Endothelial cell of coronary artery (primary cell): ENCODE measurements around the gene HOXA4. TPM values are rescaled to one million over a fixed set of nuclear protein-coding genes. Genes with fewer than 3 reads are reported as not detected.

Experiments
- total RNA-seq: library from RNA; depleted of rRNA; stranded (reverse); fragments of >200 nt; gene quantifications from 2 replicates; pipeline ENCODE4 v1.2.3, GENCODE V29; 2014

HOXA4 gene
- total RNA-seq: 0.18 and 0.85 TPM in 2 replicates

DNA sequence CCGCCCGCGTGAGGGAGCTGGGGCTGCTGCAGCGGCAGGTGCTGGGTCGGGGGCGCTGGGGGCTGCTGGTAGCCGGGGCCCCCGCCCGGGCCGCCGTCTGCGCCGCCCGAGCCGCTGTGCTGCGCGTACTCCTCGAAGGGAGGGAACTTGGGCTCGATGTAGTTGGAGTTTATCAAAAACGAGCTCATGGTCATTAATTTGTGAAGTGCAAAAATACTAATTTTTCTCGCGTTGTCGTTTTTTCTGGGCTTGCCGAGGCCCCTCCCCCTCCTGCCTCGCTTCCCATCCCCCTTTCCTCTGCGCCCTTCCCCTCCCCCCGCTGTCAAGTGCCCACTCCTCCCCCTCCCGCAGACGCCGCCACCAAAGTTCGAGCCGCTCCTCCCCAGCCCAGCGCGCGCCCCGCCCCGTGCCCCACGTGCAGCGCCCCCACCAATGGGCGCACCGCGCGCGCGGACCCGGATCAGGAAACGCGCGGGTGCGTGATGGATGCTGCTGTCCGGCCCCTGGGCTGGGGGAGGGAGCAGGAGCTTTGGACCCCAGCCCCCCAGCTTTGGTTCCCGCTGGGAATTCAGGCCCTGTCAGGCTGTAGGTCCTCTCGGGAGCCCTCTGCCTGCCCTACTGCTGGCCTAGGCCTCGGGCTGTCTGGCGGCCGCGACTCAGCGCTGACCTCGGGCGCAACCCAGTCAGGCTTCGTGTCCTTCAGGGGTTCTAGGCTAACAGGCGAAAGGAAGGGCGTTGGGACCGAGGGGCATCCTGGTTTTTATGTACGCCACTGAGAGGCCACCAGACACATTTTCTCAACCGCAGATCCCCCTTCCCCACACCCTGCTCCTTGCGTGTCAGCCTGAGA is at the start of gene HOXA4:
Gene HOXA4 (minus strand): TSS at position 218 of the 850 bp plus-strand sequence. CDS start 24 bp downstream, at position 194.

DNA sequence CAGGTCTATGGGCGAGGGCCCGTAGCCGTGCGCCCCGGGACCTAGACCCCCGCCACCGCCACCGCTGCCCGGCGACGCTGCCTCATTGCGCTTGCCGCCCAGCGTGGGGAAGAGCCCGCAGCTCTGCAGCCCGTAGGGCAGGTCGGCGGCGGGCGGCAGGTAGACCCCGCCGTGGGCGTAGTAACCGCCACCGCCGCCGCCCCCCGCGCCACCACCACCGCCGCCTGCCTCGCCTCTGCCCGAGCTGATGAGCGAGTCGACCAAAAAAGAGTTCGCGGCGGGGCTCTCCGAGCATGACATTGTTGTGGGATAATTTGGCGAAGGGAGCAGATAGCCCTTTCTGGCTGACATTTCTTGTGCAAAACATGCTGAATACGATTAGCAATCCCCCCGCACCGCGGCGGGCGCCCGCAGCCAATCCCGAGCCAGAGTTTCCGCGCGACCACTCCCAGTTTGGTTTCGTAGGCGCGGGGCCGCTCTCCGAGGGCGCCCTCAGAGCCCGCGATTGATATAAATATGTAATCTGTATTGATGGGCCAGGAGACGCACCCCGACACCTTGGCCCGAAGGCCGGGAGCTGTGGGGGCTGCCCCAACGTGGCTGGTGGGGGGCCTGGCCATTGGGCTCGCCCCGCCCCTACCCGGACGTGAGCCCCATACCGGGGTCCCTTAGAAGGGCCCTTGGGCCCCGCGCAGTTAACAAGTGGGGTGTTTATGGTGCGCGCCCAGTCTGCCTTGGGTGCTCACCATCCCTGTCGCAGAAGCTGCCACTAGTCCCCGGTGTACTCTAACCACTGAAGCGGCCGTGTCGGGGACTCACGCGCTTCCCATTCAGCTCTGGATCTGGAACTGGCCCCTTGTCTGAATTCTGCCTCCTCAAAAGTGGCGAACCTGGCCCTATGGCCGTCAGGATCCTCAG is 43.7 kb upstream of the HOXA4 start, which contains the start of gene HOXA10:
Gene HOXA10 (minus strand): TSS at position 365 of the 918 bp plus-strand sequence. CDS start 14 bp downstream, at position 351.

DNA sequence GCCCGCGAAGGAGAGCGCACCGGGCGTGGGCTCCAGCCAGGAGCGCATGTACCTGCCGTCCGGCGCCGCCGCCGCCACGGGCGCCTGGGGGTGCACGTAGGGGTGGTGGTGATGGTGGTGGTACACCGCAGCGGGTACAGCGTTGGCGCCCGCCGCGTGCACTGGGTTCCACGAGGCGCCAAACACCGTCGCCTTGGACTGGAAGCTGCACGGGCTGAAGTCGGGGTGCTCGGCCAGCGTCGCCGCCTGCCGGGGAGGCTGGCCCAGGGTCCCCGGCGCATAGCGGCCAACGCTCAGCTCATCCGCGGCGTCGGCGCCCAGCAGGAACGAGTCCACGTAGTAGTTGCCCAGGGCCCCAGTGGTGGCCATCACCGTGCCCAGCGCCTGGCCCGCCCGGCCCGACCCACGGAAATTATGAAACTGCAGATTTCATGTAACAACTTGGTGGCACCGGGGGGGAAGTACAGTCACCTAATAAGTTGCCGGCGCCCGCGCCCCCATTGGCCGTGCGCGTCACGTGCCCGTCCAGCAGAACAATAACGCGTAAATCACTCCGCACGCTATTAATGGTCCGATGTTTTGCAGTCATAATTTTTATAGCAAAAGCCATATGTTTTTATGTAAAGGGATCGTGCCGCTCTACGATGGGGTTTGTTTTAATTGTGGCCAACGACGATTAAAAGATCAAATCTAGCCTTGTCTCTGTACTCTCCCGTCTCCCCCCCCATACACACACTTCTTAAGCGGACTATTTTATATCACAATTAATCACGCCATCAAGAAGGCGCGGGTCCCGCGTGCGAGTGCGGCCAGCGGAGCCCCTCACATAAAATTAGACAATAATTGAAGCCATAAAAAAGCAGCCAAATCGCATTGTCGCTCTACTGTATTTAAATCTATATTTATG is 34.8 kb upstream of the HOXA4 start, which contains the start of gene HOXA9:
Gene HOXA9 (minus strand): TSS at position 449 of the 907 bp plus-strand sequence. CDS start 80 bp downstream, at position 369.

DNA sequence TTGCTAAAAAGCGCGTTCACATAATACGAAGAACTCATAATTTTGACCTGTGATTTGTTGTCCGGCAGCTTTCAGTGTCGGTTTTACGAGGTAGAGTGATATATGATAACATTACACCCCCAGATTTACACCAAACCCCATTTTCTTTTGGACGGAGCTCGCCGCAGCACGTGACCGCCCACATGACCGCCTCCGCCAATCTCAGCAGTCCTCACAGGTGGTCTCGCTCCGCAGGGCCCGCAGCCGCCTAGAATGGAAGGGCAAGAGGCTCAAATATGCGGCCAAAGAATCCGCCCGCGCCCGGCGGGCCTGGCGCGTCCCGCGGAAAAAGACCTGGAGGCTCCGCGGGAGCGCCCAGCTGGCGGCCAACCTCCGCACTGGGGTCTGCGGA is 25.9 kb upstream of the HOXA4 start, which contains the start of gene HOXA7:
Gene HOXA7 (minus strand): TSS at position 168 of the 391 bp plus-strand sequence. CDS start 130 bp downstream, at position 38.

DNA sequence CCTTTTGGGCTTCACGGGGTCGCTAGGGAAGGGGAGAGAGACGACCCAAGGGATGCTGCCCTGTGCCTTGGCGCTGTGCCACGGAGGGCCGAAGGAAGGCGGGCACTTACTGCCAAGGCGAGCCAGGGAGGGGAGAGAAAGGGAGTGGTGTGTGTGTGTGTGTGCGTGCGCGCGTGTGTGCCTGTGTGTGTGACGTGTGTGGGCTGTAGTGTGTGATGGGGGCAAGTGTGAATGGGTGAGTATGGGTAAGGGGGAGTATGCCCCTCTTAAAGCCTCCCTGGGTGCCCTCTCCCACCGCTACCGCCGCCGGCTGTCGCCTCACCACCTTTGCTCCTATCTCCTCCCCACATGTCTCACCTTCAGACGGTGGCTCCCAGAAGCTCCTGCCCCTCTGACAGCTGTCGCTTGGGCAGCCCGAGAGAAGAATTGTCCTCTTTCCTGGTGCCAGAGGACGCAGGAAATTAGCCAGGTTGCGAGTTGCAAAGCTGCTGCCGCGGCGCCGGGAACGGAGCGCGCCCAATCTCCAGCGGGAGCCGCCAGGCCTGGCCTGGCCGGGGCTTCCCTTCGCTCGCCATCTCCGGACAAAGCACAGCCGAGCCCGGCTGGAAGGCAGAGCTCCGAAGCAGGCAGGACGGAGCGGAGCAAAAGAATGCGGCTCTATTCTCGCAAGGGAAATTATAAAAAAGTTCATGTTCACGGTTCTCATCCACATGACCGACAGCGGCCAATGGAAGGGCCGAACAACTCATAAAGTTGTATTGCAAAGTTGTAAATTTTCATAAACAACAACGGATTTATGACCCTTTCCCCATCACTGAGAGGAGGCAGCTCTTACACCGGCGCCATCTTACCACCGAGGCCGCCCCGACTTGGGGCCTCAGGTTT is 21.6 kb upstream of the HOXA4 start, which contains the start of gene HOXA3:
Gene HOXA3 (minus strand): TSS at position 653 of the 885 bp plus-strand sequence. CDS start 41,943 bp downstream, outside the sequence.

DNA sequence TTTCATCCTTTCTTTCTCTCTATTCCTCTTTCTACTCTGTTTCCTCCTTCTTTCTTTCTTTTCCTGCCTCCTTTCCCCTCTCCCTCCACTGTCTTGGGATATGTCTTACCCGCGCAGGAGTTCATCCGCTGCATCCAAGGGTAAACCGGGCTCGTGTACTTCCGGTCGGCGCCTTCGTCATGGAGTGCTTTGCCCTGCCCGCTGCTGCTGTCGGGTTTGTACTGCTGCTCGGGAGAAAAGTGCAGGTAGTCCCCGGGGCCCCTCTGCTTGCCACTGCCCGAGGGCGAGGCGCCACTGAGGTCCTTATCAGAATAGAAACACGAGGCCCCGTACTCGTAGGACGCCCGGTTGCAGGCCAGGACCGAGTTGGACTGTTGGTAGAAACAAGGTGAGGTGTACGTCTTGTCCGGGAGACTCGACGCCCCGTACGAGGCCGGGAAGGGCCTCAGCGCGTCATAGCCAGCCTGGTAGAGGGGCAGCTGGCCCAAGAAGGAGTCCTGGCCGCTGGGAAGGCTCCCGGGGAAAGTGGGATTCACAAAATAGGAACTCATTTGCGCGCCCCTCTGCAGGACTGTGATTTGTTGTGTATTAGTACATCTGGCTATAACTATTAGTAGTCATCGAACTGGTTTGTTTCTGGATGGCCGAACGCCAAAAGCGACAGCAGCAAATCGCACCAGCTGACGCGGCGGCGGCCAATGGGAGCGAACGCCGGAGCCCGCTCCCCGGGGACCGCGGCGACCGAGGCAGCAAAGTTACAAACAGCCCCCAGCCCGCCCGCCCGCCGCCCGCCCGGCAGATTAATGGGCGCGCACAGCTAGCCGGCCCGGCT is 16.9 kb upstream of the HOXA4 start, which contains the start of gene HOXA6:
Gene HOXA6 (minus strand): TSS at position 576 of the 832 bp plus-strand sequence. CDS start 25 bp downstream, at position 551.

DNA sequence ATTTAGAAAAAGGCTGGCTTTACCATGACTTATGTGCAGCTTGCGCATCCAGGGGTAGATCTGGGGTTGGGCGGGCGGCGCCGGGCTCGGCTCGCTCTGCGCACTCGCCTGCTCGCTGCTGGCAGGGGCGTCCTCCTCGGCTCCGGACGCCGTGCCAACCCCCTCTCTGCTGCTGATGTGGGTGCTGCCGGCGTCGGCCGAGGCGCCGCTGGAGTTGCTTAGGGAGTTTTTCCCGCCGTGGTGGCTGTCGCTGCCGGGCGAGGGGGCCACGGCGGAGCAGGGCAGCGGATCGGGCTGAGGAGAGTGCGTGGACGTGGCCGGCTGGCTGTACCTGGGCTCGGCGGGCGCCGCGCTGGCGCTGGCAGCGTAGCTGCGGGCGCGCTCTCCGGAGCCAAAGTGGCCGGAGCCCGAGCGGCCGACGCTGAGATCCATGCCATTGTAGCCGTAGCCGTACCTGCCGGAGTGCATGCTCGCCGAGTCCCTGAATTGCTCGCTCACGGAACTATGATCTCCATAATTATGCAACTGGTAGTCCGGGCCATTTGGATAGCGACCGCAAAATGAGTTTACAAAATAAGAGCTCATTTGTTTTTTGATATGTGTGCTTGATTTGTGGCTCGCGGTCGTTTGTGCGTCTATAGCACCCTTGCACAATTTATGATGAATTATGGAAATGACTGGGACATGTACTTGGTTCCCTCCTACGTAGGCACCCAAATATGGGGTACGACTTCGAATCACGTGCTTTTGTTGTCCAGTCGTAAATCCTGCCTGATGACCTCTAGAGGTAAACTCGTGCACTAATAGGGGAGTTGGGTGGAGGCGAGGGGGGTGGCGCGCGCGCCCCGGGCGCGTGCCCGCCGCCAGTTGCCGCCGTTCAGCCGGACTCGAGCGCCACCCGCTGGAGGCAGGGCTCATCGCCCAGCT is 12.7 kb upstream of the HOXA4 start, which contains the start of gene HOXA5:
Gene HOXA5 (minus strand): TSS at position 659 of the 927 bp plus-strand sequence. CDS start 74 bp downstream, at position 585.

DNA sequence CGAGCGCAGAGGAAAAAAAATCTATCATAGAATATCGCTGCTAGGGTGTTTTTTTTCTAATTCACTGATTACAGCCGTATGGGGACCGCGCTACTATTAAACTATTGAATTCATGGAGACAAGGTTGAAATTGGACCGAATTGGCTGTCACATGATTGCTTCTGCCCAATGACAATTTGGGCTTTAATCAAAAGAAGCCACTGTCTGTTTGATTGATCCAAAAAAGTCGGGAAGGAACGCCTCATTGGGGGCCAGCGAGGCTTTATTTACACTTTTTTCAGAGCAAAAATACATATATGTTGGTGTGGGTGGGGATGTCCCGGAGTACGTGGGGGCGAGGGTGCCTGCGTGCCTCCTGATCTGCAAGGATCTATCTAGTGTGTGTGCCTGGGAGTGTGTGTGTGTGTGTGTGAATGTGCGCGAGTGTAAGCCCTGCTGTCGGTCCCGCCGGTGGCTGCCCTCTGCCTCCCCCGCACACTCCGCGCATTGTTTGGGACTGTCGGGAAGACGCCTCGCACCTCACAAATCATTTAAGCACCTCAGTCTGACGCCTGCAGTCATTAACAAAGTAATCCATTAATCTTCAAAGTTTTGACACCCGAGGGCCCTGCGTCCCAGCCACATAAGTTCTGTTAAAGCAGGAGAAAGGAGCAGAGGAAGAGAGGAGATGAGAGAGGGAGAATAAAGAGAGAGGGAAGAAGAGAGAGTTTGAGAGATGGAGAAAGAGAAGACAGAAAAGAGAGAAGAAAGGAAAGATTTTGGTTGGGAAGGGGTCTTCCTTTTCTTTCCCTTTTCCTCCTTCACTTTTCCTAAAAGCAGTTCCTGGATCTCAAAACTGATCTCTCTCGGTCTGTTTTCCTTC is 27.7 kb downstream of the HOXA4 start, which contains the start of gene HOXA2:
Gene HOXA2 (minus strand): TSS at position 103 of the 862 bp plus-strand sequence. CDS start 183 bp downstream, outside the sequence.

DNA sequence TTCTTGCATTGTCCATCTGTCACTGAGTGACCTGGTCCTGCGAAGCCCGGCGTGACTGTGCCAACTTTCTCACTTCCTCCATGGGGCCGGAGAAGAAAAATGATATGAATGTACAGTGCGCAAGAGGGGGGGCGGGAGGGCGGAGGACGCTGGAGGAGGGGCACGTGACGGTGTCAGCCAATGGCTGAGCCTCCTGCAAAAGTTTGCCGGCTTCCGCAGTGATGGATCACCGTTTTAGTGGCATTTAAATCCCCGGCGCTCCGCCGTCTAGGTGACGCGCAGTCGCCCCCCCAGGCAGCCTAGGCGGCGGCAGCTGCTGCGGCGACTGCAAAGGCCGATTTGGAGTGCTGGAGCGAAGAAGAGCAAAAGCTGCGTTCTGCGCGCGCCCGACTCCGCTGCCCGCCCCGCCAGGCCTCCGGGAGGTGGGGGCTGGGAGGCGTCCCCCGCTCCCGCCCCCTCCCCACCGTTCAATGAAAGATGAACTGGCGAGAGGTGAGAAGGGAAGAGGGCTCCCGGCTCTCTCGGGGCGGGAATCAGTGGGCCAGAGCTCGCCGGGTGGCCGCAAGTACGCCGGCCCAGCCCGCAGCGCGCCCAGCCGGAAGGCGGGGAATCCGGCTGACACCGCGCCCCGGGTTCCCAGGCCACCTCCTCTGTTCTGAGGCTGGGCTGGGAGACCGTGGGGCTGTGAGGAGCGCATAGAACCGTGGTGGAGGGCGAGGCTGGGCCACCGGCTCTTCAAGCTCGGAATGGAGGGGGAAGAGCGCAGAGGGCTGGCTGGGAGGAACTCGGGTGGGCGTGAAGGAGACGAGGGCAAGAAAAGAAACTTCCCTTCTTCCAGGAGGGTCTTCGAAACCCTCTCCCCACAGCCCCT is 34.4 kb downstream of the HOXA4 start, which contains the start of gene HOXA1:
Gene HOXA1 (minus strand): TSS at position 104 of the 871 bp plus-strand sequence. CDS start 88 bp downstream, at position 16.

Other genes with a start within 250 kb of the HOXA4 start
- gene HOXA1, start 34.8 kb downstream of the HOXA4 start, total RNA-seq: 0.38 and 0.54 TPM in 2 replicates
- 0.63 and 0.85 TPM in 2 replicates for gene HOXA2, start 28.1 kb downstream of the HOXA4 start, total RNA-seq
- 5.9 and 7.9 TPM in 2 replicates for gene HOXA5, start 12.9 kb upstream of the HOXA4 start, total RNA-seq
- 0.36 and 1.3 TPM in 2 replicates for gene HOXA6, start 17.0 kb upstream of the HOXA4 start, total RNA-seq
- 0.63 and 0.75 TPM in 2 replicates for gene HOXA3, start 21.8 kb upstream of the HOXA4 start, total RNA-seq
- gene HOXA7, start 25.9 kb upstream of the HOXA4 start, total RNA-seq: 0.45 and 1.0 TPM in 2 replicates
- 0.81 and 2.1 TPM in 2 replicates for gene HOXA9, start 34.8 kb upstream of the HOXA4 start, total RNA-seq
- gene HOXA10, start 43.6 kb upstream of the HOXA4 start, total RNA-seq: 0.36 and 1.6 TPM in 2 replicates
- gene HOXA11, start 54.5 kb upstream of the HOXA4 start, total RNA-seq: 0.09 and 0.47 TPM in 2 replicates
- gene HOXA13, start 69.3 kb upstream of the HOXA4 start, total RNA-seq: not detected in 2 replicates
- not detected in 2 replicates for gene EVX1, start 112.0 kb upstream of the HOXA4 start, total RNA-seq